Measurements from ENCODE around the gene AGO3.
A peak's percentile ranks its signal among the peaks of the same experiment; 100 is the strongest.

AGO3 gene

GRCh38 chr1:36097693-36098585, 167.0 kb downstream of the AGO3 start:
- no peak for DNase-seq

GRCh38 chr1:36098650-36099365, 167.9 kb downstream of the AGO3 start:
- DNase-seq: no peak

DNA sequence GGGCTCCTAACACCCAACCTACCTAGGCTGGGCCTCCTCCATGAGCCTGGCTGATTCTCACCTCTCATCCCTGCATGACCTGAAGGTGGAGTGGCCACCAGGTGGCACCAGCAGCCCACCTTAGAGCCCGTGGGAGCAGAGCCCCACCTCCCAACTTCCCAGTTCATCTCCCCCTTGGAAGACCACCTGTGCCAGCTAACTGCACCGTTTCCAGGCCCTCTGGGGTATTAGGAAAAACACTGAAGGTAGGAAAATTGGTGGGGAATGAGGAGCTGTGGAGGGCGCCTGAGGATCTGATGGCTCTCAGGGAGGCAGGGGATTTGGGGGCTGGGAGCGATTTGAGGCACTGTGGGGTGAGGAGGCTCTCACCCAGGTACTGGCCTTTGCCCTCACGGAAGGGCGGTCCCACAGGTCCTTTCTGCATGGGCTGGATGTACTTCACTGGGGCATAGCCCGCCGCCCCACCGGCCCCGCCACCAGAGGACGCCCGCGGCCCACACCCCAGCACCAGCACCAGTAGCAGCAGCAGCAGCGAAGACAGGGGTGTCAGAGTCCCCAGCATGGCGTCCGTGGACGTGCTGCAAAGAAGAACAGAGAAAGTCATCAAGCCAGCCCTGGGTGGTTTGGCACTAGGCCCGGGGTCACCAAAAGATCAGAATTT, 168.9 kb downstream of the AGO3 start:
- peak; percentile 75 for DNase-seq

DNA sequence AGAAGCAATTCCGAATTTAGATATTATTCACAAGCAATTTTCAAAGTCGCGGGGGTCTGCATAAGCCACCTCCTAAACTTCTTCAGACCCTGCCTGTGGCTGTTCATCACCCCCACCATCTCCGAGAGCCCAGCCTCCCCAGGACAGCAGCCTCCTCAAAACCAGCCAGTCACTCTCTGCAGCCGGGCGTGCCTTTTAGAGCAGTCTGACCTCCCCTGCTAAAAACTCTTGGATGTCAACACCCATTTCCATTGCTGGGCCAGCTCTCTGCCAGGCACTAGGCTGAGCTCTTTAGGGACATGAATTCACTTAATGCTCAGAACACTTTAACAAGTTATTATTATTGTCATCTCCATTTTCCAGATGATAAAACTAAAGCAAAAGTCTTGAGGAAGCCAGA, 169.5 kb downstream of the AGO3 start:
- no peak for DNase-seq

GRCh38 chr1:36101546-36101945, 170.6 kb downstream of the AGO3 start:
- no peak for DNase-seq

- no peak for DNase-seq
Observed at GRCh38 chr1:36106269-36106668, 175.4 kb downstream of the AGO3 start.

- DNase-seq: no peak
Observed at GRCh38 chr1:36107394-36107793, 176.5 kb downstream of the AGO3 start.

DNA sequence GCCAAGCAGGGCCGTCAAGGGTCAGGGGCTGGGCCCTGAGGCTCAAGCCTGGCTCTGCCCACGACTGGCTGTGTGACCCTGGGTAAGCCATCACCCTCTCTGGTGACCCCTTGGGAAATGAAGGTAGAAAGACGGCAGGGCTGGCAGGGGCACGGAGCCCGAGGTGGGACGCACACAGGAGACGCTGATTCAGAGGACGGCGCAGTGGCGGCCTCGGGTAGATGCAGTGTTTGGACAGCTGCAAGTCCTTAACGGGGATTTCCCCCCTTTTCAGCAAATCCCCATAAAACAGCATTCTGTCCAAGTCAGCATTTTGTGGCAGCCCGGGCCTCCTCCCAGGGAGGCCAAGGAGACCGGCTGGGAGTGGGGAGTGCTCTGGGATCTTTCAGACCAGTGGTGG, 177.4 kb downstream of the AGO3 start:
- DNase-seq: peak; percentile 83

DNA sequence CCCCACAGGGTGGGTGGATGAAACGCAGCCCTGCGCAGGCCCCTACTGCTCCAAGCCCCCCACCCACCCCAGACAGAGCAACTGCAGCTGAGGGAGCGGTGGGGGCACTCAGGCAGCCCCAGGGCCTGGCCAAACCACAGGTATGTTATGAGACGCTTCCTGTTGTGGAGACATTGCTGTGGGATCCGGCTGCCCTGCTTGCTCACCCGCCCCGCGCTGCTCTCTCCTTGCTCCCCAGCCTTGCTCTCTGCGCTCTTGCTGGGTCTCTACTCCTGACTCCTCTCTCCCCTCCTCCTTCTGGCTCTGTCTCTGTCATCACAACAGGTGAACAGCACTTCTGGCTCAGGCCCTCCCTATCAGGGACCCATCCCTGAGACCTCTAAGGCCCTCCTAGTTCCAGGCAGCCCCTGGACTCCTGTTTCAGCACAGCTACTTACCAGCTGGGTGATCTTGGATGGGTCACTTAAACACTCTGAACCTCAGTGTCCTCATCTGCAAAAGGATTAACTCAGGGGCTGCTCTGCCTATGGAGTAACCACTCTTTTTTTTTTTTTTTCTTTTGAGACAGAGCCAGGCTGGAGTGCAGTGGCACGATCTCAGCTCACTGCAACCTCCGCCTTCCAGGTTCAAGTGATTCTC, 178.3 kb downstream of the AGO3 start:
- DNase-seq: peak; percentile 87

DNA sequence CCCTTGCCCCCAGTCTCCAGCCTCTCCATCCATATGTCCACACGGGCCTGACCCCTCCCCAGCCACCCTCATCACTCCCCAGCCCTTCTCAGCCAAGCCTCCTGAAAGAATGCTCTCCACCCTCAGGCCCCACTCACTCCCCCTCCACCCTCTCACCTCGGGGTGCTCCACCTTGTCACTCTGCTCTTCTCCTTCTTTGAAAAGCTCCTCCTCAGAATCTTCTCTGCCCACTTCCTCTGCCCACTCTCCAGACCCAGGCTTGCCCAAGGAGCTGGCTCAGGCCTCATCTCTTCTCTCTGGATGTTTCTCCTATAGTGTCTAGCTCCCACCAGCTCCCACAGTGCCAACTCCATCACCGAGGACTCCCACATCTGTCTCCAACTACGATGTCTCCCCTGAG, 180.2 kb downstream of the AGO3 start:
- DNase-seq: no peak

DNA sequence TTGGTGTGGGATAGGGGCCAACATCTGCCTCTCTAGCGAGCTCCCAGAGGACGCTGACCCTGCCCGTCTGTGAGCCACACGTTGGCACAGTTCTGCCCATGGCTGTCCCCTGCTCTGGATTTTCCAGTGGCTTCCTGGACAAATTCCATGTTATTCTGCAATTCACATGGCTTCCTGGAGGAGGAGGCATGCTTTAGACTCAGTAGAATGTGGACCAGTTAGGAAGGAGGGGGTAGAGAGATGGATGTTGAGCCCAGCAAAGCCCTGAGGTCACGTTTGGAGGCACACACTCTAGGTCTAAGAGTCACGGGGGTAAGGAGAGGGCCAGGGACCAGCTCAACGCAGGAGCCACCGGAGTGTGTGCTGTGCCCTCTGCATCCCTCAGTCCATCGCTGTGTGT, 181.9 kb downstream of the AGO3 start:
- DNase-seq: no peak

DNA sequence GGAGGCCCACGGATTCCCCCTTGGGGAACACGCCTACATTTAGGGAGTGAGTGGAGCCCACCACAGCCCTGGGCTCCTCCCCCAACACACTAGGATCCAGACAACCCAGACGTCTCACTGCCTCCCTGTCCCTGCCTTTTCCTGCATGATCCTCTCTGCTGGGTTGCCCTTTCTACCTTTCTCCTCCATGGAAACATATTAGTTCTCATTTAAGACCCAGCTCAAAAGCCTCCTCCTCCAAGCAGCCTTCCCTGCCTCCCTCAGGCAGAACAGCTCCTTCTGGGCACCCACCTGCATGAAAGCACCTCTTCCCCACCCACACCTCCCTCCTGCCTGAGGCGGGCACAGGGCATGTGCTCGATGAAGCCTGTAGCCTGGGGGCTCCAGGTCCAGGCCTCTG, 183.5 kb downstream of the AGO3 start:
- no peak for DNase-seq

DNA sequence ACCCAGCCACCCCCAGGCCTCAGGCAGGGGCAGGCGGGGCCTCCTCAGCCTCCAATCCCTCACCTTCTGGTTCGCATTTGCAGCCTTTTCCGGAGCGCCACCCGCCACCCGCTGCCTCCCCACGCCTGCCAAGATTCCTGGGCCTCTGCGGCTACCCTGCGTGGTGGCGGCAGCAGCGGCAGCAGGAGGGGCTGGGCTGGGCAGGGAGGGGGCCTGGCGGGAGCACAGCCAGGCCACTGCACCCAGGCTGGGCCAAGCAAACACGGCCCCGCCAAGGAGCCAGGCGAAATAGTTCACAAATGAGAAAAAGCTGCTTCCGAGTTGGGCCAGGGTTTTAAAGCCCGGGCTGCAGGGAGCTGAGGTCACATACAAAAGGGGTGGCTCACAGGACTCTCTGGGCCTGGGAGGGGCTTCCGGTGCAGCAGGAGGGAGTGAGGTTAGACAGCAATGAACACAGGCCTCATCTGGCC, 184.3 kb downstream of the AGO3 start:
- DNase-seq: peak; percentile 85

GRCh38 chr1:36115931-36116330, 185.0 kb downstream of the AGO3 start:
- DNase-seq: peak; percentile 47

- DNase-seq: no peak
Observed at GRCh38 chr1:36116901-36117300, 186.0 kb downstream of the AGO3 start.

GRCh38 chr1:36118447-36119204, 187.7 kb downstream of the AGO3 start:
- no peak for DNase-seq

DNA sequence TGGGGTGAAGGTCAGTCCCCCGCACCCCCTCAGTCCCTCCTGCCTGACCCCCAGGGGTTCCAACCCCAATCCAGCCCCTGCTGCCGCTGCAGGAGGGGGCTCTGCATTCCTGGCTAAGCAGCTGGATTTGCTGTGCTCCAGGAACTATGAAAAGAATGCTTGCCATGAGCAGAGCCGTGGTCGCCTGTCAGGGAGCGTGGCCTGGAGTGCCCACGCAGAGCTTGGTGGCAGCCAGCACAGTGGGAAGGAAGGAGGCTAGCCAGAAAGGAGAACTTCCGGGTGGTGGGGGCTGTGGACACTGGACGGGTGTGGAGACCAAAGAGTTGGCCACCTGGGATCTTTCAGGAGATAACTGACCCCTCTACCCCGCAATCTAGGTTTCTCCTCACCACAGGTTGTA, 188.6 kb downstream of the AGO3 start:
- DNase-seq: no peak

All from fibroblast of skin of abdomen (primary cell).